Osteocyte (in vitro differentiated cells): ENCODE measurements around the gene OR4D1. TPM values are rescaled to one million over a fixed set of nuclear protein-coding genes. Genes with fewer than 3 reads are reported as not detected.

Source experiments
- DNase-seq: peaks from one replicate; pipeline ENCODE4 v3.0.0; 2021; ENCODE audit warnings: mixed read lengths; ENCODE audit not compliant: unreplicated experiment; ENCODE audit errors: extremely low spot score
- H3K27ac Mint-ChIP-seq: one replicate; pipeline ENCODE4 v1.8.0; 2021; ENCODE audit warnings: mild to moderate bottlenecking, mixed read lengths; ENCODE audit not compliant: unreplicated experiment
- H3K27me3 Mint-ChIP-seq: one replicate; pipeline ENCODE4 v1.8.0; 2021; ENCODE audit warnings: mixed read lengths; ENCODE audit not compliant: unreplicated experiment
- H3K36me3 Mint-ChIP-seq: one replicate; pipeline ENCODE4 v1.8.0; 2021; ENCODE audit warnings: mixed read lengths; ENCODE audit not compliant: unreplicated experiment
- H3K4me1 Mint-ChIP-seq: one replicate; pipeline ENCODE4 v1.8.0; 2021; ENCODE audit warnings: mixed read lengths; ENCODE audit not compliant: unreplicated experiment
- H3K4me3 Mint-ChIP-seq: one replicate; pipeline ENCODE4 v1.8.0; 2021; ENCODE audit warnings: mild to moderate bottlenecking, moderate library complexity, mixed read lengths; ENCODE audit not compliant: unreplicated experiment
- H3K9me3 Mint-ChIP-seq: one replicate; pipeline ENCODE4 v1.8.0; 2021; ENCODE audit warnings: mixed read lengths; ENCODE audit not compliant: unreplicated experiment
- total RNA-seq: library from RNA; stranded (reverse); gene quantifications from 2 replicates; pipeline ENCODE4 v1.2.1, GENCODE V29; 2021
- TF ChIP-seq, protein P1 (sequence below): fragments of 200-600 bp; sonication (generic); IDR thresholded peaks from 2 replicates; pipeline ENCODE4 v1.5.0; 2021; ENCODE audit warnings: antibody characterized with exemption, mild to moderate bottlenecking, moderate library complexity

Gene OR4D1
- total RNA-seq, 1 donor from 2014 or later: 0.11 TPM

GRCh38 chr17:58161566-58161965, 13.4 kb downstream of the OR4D1 start:
- H3K9me3 Mint-ChIP-seq: no peaks in the 10 kb centered on the region
- no peak overlapping the region for H3K4me3 Mint-ChIP-seq
- TF ChIP-seq, protein P1, sequence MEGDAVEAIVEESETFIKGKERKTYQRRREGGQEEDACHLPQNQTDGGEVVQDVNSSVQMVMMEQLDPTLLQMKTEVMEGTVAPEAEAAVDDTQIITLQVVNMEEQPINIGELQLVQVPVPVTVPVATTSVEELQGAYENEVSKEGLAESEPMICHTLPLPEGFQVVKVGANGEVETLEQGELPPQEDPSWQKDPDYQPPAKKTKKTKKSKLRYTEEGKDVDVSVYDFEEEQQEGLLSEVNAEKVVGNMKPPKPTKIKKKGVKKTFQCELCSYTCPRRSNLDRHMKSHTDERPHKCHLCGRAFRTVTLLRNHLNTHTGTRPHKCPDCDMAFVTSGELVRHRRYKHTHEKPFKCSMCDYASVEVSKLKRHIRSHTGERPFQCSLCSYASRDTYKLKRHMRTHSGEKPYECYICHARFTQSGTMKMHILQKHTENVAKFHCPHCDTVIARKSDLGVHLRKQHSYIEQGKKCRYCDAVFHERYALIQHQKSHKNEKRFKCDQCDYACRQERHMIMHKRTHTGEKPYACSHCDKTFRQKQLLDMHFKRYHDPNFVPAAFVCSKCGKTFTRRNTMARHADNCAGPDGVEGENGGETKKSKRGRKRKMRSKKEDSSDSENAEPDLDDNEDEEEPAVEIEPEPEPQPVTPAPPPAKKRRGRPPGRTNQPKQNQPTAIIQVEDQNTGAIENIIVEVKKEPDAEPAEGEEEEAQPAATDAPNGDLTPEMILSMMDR: no peak
- no peak for DNase-seq
- no peaks in the 10 kb centered on the region for H3K36me3 Mint-ChIP-seq
- no peak overlapping the region for H3K27ac Mint-ChIP-seq
- H3K27me3 Mint-ChIP-seq: peaks cover 67% of the 10 kb centered on the region
- peaks cover 8% of the 10 kb centered on the region for H3K4me1 Mint-ChIP-seq

DNA sequence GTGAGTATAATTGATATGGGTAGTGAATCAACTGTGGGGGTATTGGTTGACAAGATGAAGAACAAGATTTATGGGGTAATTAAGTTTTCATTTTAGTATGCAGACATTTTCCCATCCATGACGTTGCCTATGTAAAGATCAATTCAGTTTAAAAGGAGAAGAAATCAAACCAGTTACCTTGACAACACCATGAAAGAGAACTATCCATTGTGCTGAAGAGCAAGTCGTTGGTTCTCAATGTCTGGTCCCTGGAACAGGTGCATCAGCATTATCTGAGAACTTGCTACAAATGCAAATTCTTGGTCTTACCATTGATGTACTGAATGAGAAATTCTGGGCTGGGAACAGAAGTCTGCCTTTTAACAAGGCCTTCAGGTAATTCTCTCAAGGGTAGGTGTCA, 17.8 kb downstream of the OR4D1 start:
- no peaks in the 10 kb centered on the region for H3K36me3 Mint-ChIP-seq
- H3K27me3 Mint-ChIP-seq: peaks cover 52% of the 10 kb centered on the region
- H3K9me3 Mint-ChIP-seq: no peaks in the 10 kb centered on the region
- no peak for DNase-seq
- TF ChIP-seq, protein P1: no peak
- H3K4me3 Mint-ChIP-seq: no peak overlapping the region
- no peaks in the 10 kb centered on the region for H3K4me1 Mint-ChIP-seq
- H3K27ac Mint-ChIP-seq: no peak overlapping the region

GRCh38 chr17:58166682-58167081, 18.5 kb downstream of the OR4D1 start, which contains the start of gene OR4D2:
Gene OR4D2 (plus strand): TSS chr17:58166982. CDS start chr17:58169656, 2,674 bp downstream.
- H3K36me3 Mint-ChIP-seq: no peaks in the 10 kb centered on the region
- no peaks in the 10 kb centered on the region for H3K9me3 Mint-ChIP-seq
- H3K4me3 Mint-ChIP-seq: no peak within 1 kb of the TSS
- TF ChIP-seq, protein P1: no peak
- H3K27me3 Mint-ChIP-seq: peaks cover 49% of the 10 kb centered on the region
- H3K27ac Mint-ChIP-seq: no peak within 1 kb of the TSS
- DNase-seq: no peak
- no peaks in the 10 kb centered on the region for H3K4me1 Mint-ChIP-seq

- Mint-ChIP-seq H3K9me3 (no peaks in the 10 kb centered on the region), H3K27ac (no peak overlapping the region), H3K36me3 (no peaks in the 10 kb centered on the region), H3K4me3 (no peak overlapping the region), H3K4me1 (no peaks in the 10 kb centered on the region), H3K27me3 (peaks cover 32% of the 10 kb centered on the region)
- TF ChIP-seq, protein P1: no peak
- no peak for DNase-seq
These were observed 22.4 kb downstream of the OR4D1 start for GRCh38 chr17:58170622-58171021.

DNA sequence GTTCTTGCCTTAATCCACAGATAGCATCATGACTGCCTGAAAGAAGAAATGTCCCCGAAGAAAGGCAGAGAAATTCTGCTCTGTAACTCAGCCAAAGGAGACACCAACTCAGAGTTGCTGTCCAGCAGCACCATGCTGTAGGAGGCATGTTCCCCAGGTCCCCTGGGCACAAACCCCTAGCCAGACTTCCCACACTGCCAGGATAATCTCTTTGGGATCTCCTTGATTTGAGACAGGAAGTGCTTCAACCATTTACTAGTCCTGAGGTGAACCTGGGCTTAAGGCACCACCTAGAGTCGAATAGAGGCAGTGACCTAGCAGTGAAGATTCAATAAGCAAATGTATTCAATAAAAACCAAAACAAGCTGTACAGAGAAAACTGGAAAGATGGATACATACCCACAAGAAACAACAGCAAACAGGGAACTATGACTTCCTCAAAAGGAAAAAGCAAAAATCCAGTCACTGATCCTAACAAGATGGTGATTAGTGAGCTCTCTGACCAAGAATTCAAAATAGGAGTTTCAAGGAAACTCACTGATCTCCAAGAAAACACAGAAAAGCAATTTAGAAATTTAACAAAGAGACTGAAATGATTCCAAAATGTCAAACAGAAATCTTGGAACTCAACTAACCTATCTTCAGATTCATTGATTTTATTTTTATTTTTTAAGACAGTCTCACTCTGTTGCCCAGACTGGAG, 24.3 kb downstream of the OR4D1 start:
- TF ChIP-seq, protein P1: peak; percentile 20
- H3K36me3 Mint-ChIP-seq: no peaks in the 10 kb centered on the region
- no peak overlapping the region for H3K27ac Mint-ChIP-seq
- no peak overlapping the region for H3K4me3 Mint-ChIP-seq
- H3K4me1 Mint-ChIP-seq: no peaks in the 10 kb centered on the region
- no peaks in the 10 kb centered on the region for H3K9me3 Mint-ChIP-seq
- no peak for DNase-seq
- peaks cover 27% of the 10 kb centered on the region for H3K27me3 Mint-ChIP-seq
